HEK293 (cell line): ENCODE data around the gene ALDH18A1.

Experiments
- BCL11A ChIP-seq: fragments of 450-650 bp; formaldehyde crosslinking; IDR thresholded peaks from 2 replicates; pipeline ENCODE4 v1.5.1; 2016; ENCODE audit warnings: low read depth, missing biosample characterization, missing genetic modification characterization
- CTCF ChIP-seq: fragments of 450-650 bp; formaldehyde crosslinking; IDR thresholded peaks from 2 replicates; pipeline ENCODE4 v1.5.1; 2016; ENCODE audit warnings: missing biosample characterization, missing genetic modification characterization
- MZF1 ChIP-seq: fragments of 450-650 bp; formaldehyde crosslinking; IDR thresholded peaks from 2 replicates; pipeline ENCODE4 v1.5.1; 2017; ENCODE audit warnings: missing biosample characterization, missing genetic modification characterization, borderline replicate concordance
- OVOL3 ChIP-seq: fragments of 450-650 bp; formaldehyde crosslinking; IDR thresholded peaks from 2 replicates; pipeline ENCODE4 v1.5.1; 2016; ENCODE audit warnings: missing biosample characterization, missing genetic modification characterization
- ZBTB21 ChIP-seq: fragments of 450-650 bp; formaldehyde crosslinking; IDR thresholded peaks from 2 replicates; pipeline ENCODE4 v1.5.1; 2017; ENCODE audit warnings: missing biosample characterization, missing genetic modification characterization
- ZBTB26 ChIP-seq: fragments of 450-650 bp; formaldehyde crosslinking; optimal IDR thresholded peaks from 2 replicates; pipeline ENCODE3; 2016; ENCODE audit warnings: missing biosample characterization, mild to moderate bottlenecking, missing genetic modification characterization
- ZNF311 ChIP-seq: fragments of 450-650 bp; formaldehyde crosslinking; IDR thresholded peaks from 2 replicates; pipeline ENCODE4 v1.5.1; 2017; ENCODE audit warnings: missing biosample characterization, missing genetic modification characterization, borderline replicate concordance
- ZNF510 ChIP-seq: fragments of 450-650 bp; formaldehyde crosslinking; IDR thresholded peaks from 2 replicates; pipeline ENCODE4 v1.5.1; 2018; ENCODE audit warnings: mild to moderate bottlenecking, missing genetic modification characterization, missing biosample characterization; ENCODE audit not compliant: insufficient replicate concordance
- ZNF624 ChIP-seq: fragments of 450-650 bp; formaldehyde crosslinking; IDR thresholded peaks from 2 replicates; pipeline ENCODE4 v1.5.1; 2017; ENCODE audit warnings: missing biosample characterization, missing genetic modification characterization
- ZNF707 ChIP-seq: fragments of 450-650 bp; formaldehyde crosslinking; IDR thresholded peaks from 2 replicates; pipeline ENCODE4 v1.5.1; 2016; ENCODE audit warnings: missing biosample characterization, missing genetic modification characterization
- ZNF830 ChIP-seq: fragments of 450-650 bp; IDR thresholded peaks from 2 replicates; pipeline ENCODE4 v1.5.0; 2018; ENCODE audit warnings: missing biosample characterization, missing genetic modification characterization, low read depth, mild to moderate bottlenecking, moderate library complexity

- no peak for TF ChIP-seq ZNF624 (tag by site-specific recombination)
- no peak for TF ChIP-seq ZBTB21
- TF ChIP-seq ZNF707 (tag by site-specific recombination), result no peak
- TF ChIP-seq CTCF (tag by site-specific recombination), result no peak
- no peak for TF ChIP-seq OVOL3 (tag by site-specific recombination)
- no peak for TF ChIP-seq ZNF510 (tag by site-specific recombination)
- TF ChIP-seq ZNF311 (tag by site-specific recombination), result no peak
- no peak for TF ChIP-seq MZF1 (tag by site-specific recombination)
- TF ChIP-seq ZBTB26 (tag by site-specific recombination), result no peak
- TF ChIP-seq BCL11A (tag by site-specific recombination), result no peak
- TF ChIP-seq ZNF830 (tag by site-specific recombination), result no peak
These were observed 54.1 kb downstream of the ALDH18A1 start for GRCh38 chr10:95602382-95602781.
